Measurements from ENCODE around the gene PLAAT4. TPM values are rescaled to one million over a fixed set of nuclear protein-coding genes. Genes with fewer than 3 reads are reported as not detected.

The PLAAT4 gene
- total and polyA plus RNA-seq, 2 of the 8 experiments (the other 6 are each of a cell fraction or from before 2014, with no cell fraction given), result 2.8 to 4.1 TPM

DNA sequence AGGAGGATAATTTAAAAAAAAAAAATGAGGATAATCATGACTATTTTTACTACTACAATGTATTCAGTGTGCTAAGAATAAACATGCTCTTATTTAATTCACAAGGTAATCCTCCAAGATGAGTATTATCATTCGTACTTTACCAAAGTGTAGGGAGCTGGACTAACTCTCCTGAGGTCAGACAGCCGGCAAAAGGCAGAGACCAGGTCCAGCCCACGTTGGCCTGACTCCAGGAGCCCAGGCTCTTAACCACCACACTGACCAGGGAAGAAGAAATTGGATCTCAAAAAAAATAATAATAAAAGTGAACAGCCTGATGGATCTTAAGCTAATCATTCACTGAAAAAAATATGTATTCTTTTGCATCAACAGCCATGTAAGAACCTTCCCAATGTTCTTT is 52.4 kb downstream of the PLAAT4 start:
- Histone ChIP-seq H3K4me1 (replicated peaks in 1 of 4; ENCODE audit: control insufficient read depth in 3 of 4, insufficient read depth in 4 of 4, low read length in 3 of 4) (no peaks in the 10 kb centered on the region), H2AFZ (ENCODE audit: low read length) (no peak overlapping the region), H4K8ac (ENCODE audit: extremely low read depth, insufficient read depth, low read length) (no peak overlapping the region), H2BK5ac (ENCODE audit: low read depth, low read length) (no peak overlapping the region), H3K56ac (replicated peaks; ENCODE audit: insufficient read length, low read depth, low read length) (no peak overlapping the region), H2AK5ac (ENCODE audit: low read depth, low read length) (no peak overlapping the region), H3K36me3 (ENCODE audit: control insufficient read depth in 2 of 4, insufficient read depth in 4 of 4, low read length in 3 of 4) (peaks cover 6 to 56% (median 22%) of the 10 kb centered on the region in 4 experiments; a peak in 5 of 8 replicates), H3K27ac (ENCODE audit: low read depth, low read length) (no peak overlapping the region), H3K27me3 (replicated peaks in 1 of 4; ENCODE audit: control insufficient read depth in 3 of 4, extremely low read depth in 1 of 4, insufficient read depth in 3 of 4, low read length in 3 of 4) (no peaks in the 10 kb centered on the region), H3K4me3 (ENCODE audit: extremely low read depth in 1 of 4, insufficient read depth in 2 of 4, low read depth in 3 of 4, low read length in 4 of 4) (no peak overlapping the region), H4K91ac (replicated peaks; ENCODE audit: insufficient read length, low read length) (no peak overlapping the region), H3K79me2 (ENCODE audit: control insufficient read depth in 1 of 2, insufficient read depth in 2 of 2, low read length in 2 of 2) (no peaks in the 10 kb centered on the region; a peak in 1 of 4 replicates), H4K5ac (ENCODE audit: insufficient read length, low read depth, low read length) (no peak overlapping the region), H3K23ac (ENCODE audit: insufficient read length) (no peak overlapping the region), H3K79me1 (ENCODE audit: low read depth, low read length) (peaks cover 3% of the 10 kb centered on the region; the same call in 1 of the 2 replicates), H3K4me2 (ENCODE audit: insufficient read depth in 1 of 2, low read depth in 2 of 2, low read length in 2 of 2) (no peak overlapping the region), H4K20me1 (replicated peaks in 1 of 2; ENCODE audit: control insufficient read depth in 1 of 2, insufficient read depth in 2 of 2, low read length in 2 of 2) (peaks cover 0 to 6% of the 10 kb centered on the region in 2 experiments), H3K9ac (replicated peaks in 1 of 4; ENCODE audit: extremely low read depth in 1 of 4, low read depth in 3 of 4, low read length in 3 of 4) (no peak overlapping the region), H3K9me3 (ENCODE audit: insufficient read depth in 2 of 2, low read depth in 1 of 2, low read length in 1 of 2) (no peaks in the 10 kb centered on the region), H3K4ac (replicated peaks; ENCODE audit: insufficient read length, low read depth, low read length) (no peak overlapping the region), H2BK20ac (ENCODE audit: low read length) (no peak overlapping the region), H2BK120ac (replicated peaks; ENCODE audit: low read depth, low read length) (no peak overlapping the region), H2BK12ac (ENCODE audit: low read depth, low read length) (no peak overlapping the region), H3K23me2 (ENCODE audit: low read depth, low read length) (no peaks in the 10 kb centered on the region), H2BK15ac (ENCODE audit: low read length) (no peak overlapping the region), H3K14ac (ENCODE audit: insufficient read length) (no peak overlapping the region), H3K18ac (ENCODE audit: extremely low read depth, low read length) (no peak overlapping the region)
- DNase-seq (ENCODE audit: low read depth in 1 of 2, low spot score in 2 of 2), result no peak
- ChIA-PET CTCF (ENCODE audit: partially characterized antibody) (interaction anchor here (0.6 to 2.3 kb wide), 6 partner anchors 16 to 183 kb away, joined by 3 to 11 read pairs (median 6); no protein-coding TSS in a partner anchor), POLR2A (ENCODE audit: partially characterized antibody) (no interaction called here)
- FAIRE-seq, result no peak
- WGBS, 2 experiments (ENCODE audit: extremely low coverage in 1 of 2, insufficient coverage in 1 of 2, insufficient read length in 1 of 2, insufficient replicate concordance in 2 of 2, low coverage in 1 of 2, low lambda C conversion rate in 2 of 2, missing lambda C conversion rate in 1 of 2), result 89% methylated on average over 3 of the region's 3 CpGs; no CpG with 5 or more reads in 1 of the 2 experiments
- no peak for TF ChIP-seq SIN3A (conservative IDR thresholded peaks at IDR 0.05 in 1 of 2, IDR thresholded peaks at IDR 0.05 in 1 of 2; ENCODE audit: low read depth in 1 of 2, low read length in 2 of 2)
- no peak for TF ChIP-seq SRF (IDR thresholded peaks at IDR 0.05; ENCODE audit: low read depth, low read length)
- TF ChIP-seq BRCA1 (IDR thresholded peaks at IDR 0.05; ENCODE audit: low read depth, low read length), result no peak
- TF ChIP-seq EP300 (IDR thresholded peaks at IDR 0.05; ENCODE audit: borderline replicate concordance in 1 of 2, low read depth in 2 of 2, low read length in 2 of 2), result no peak
- TF ChIP-seq RFX5 (IDR thresholded peaks at IDR 0.05; ENCODE audit: borderline replicate concordance, low read depth, low read length), result no peak
- TF ChIP-seq, protein P1, sequence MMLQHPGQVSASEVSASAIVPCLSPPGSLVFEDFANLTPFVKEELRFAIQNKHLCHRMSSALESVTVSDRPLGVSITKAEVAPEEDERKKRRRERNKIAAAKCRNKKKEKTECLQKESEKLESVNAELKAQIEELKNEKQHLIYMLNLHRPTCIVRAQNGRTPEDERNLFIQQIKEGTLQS (IDR thresholded peaks at IDR 0.05; ENCODE audit: insufficient read depth, low read depth, low read length), result no peak
- TF ChIP-seq RXRA (IDR thresholded peaks at IDR 0.05; ENCODE audit: insufficient read depth, low read depth, low read length), result no peak
- no peak for TF ChIP-seq SAP30 (IDR thresholded peaks at IDR 0.05; ENCODE audit: insufficient read depth, insufficient replicate concordance, low read length)
- TF ChIP-seq SIX5 (IDR thresholded peaks at IDR 0.05; ENCODE audit: low read depth, low read length), result no peak
- TF ChIP-seq TCF12 (IDR thresholded peaks at IDR 0.05; ENCODE audit: low read depth, low read length), result no peak
- TF ChIP-seq PHF8 (conservative IDR thresholded peaks at IDR 0.05; ENCODE audit: low read depth, low read length), result no peak
- TF ChIP-seq TBP (IDR thresholded peaks at IDR 0.05; ENCODE audit: low read depth, low read length), result no peak
- TF ChIP-seq KDM5A (IDR thresholded peaks at IDR 0.05; ENCODE audit: low read length), result no peak

Data from H1 (cell line).